NT2/D1 (cell line): ENCODE measurements around the gene SRA1.
"Not testable (repeated sequence)": the region's sequence is repeated elsewhere in the genome, so short reads cannot be mapped to it uniquely, and the experiment has no call there.

ENCODE experiments used
- DNase-seq: peaks from one replicate; pipeline ENCODE4 v3.0.0-alpha.2; 2011; ENCODE audit warnings: low read depth, low spot score
- H3K27me3 ChIP-seq: 2 replicates; pipeline ENCODE4 v1.6.0; 2011; ENCODE audit warnings: mild to moderate bottlenecking; ENCODE audit not compliant: insufficient read length, insufficient read depth
- H3K36me3 ChIP-seq: 2 replicates; pipeline ENCODE4 v1.6.1; 2011; ENCODE audit warnings: mild to moderate bottlenecking, low read length, mixed read lengths; ENCODE audit not compliant: insufficient read depth, insufficient read length
- H3K4me1 ChIP-seq: 2 replicates; pipeline ENCODE4 v1.5.1; 2011; ENCODE audit not compliant: insufficient read depth, insufficient read length
- H3K4me3 ChIP-seq: 2 replicates; pipeline ENCODE4 v1.5.1; 2011; ENCODE audit warnings: low read depth; ENCODE audit not compliant: insufficient read length
- H3K9ac ChIP-seq: 2 replicates; pipeline ENCODE4 v1.6.0; 2011; ENCODE audit warnings: low read depth; ENCODE audit not compliant: insufficient read length
- H3K9me3 ChIP-seq: 2 replicates; pipeline ENCODE4 v1.5.1; 2011; ENCODE audit warnings: mild to moderate bottlenecking, low read length; ENCODE audit not compliant: insufficient read depth
- SUZ12 ChIP-seq: IDR thresholded peaks from 2 replicates; pipeline ENCODE4 v1.6.1; 2011; ENCODE audit not compliant: insufficient read length, insufficient read depth; ENCODE audit errors: extremely low read depth
- YY1 ChIP-seq: IDR thresholded peaks from 2 replicates; pipeline ENCODE4 v1.6.1; 2011; ENCODE audit not compliant: insufficient read length, insufficient read depth
- ZNF274 ChIP-seq: IDR thresholded peaks from 2 replicates; pipeline ENCODE4 v1.6.1; 2011; ENCODE audit warnings: mild to moderate bottlenecking, low read depth, low read length

SRA1 gene

GRCh38 chr5:140596321-140596741 is 39.1 kb upstream of the SRA1 start:
- Histone ChIP-seq H3K4me1 (peaks cover 3% of the 10 kb centered on the region), H3K4me3 (no peak overlapping the region), H3K36me3 (peaks cover 5% of the 10 kb centered on the region), H3K9me3 (no peaks in the 10 kb centered on the region), H3K27me3 (no peaks in the 10 kb centered on the region), H3K9ac (no peak overlapping the region)
- no peak for DNase-seq
- no peak for TF ChIP-seq YY1
- TF ChIP-seq ZNF274, result no peak
- no peak for TF ChIP-seq SUZ12

DNA sequence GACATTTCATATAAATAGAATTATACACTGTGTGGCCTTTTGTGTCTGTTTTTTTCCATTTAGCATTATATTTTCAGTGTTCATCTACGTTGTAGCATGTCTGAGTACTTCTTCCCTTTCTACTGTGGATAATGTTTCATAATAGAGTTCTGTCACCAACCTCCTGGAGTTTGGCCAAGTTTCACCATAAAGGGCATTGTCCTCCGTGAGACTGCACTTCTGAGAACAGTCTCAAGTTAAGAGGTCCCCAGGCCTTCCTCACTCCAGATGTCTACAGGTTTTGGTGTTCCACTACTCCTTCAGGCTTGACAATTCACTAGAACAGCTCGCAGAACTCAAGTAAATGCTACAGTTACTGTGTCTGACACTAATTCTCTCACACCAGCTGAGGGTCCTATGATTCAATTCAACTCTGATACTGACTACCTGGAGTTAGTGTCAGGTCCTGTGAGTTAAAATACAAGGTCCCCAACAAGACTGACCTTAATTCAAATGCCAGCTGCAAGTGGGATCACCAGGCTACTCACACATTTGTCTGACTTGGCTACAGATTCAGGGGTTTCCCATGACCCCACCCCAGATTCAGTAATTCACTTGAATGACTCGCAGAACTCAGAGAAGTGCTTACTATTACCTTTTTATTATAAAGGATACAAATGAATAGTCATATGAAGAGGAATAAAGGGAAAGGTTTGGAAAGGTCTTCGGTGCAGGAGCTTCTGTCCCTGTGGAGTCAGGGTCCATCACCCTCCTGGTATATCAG is 38.4 kb upstream of the SRA1 start:
- Histone ChIP-seq H3K9me3 (no peaks in the 10 kb centered on the region), H3K36me3 (peaks cover 11% of the 10 kb centered on the region), H3K27me3 (no peaks in the 10 kb centered on the region), H3K4me3 (no peak overlapping the region), H3K4me1 (peaks cover 3% of the 10 kb centered on the region), H3K9ac (no peak overlapping the region)
- DNase-seq, result no peak
- TF ChIP-seq YY1, result no peak
- TF ChIP-seq SUZ12, result no peak
- no peak for TF ChIP-seq ZNF274

GRCh38 chr5:140594169-140594568 is 36.9 kb upstream of the SRA1 start:
- H3K27me3 ChIP-seq, result no peaks in the 10 kb centered on the region
- TF ChIP-seq SUZ12, result no peak
- no peak for TF ChIP-seq YY1
- TF ChIP-seq ZNF274, result no peak
- DNase-seq, result no peak
- peaks cover 3% of the 10 kb centered on the region for H3K4me1 ChIP-seq
- peak overlapping the region; percentile 10 for H3K9ac ChIP-seq
- no peak overlapping the region for H3K4me3 ChIP-seq
- peaks cover 12% of the 10 kb centered on the region for H3K36me3 ChIP-seq
- no peaks in the 10 kb centered on the region for H3K9me3 ChIP-seq

DNA sequence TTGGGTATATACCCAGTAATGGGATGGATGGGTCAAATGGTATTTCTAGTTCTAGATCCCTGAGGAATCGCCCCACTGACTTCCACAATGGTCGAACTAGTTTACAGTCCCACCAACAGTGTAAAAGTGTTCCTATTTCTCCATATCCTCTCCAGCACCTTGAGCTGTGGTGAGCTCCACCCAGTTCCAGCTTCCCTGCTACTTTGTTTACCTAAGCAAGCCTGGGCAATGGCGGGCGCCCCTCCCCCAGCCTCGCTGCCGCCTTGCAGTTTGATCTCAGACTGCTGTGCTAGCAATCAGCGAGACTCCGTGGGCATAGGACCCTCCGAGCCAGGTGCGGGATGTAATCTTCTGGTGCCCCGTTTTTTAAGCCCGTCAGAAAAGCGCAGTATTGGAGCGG is 35.8 kb upstream of the SRA1 start:
- Histone ChIP-seq H3K9ac (peak overlapping the region; percentile 64), H3K4me3 (peak overlapping the region; percentile 30)

DNA sequence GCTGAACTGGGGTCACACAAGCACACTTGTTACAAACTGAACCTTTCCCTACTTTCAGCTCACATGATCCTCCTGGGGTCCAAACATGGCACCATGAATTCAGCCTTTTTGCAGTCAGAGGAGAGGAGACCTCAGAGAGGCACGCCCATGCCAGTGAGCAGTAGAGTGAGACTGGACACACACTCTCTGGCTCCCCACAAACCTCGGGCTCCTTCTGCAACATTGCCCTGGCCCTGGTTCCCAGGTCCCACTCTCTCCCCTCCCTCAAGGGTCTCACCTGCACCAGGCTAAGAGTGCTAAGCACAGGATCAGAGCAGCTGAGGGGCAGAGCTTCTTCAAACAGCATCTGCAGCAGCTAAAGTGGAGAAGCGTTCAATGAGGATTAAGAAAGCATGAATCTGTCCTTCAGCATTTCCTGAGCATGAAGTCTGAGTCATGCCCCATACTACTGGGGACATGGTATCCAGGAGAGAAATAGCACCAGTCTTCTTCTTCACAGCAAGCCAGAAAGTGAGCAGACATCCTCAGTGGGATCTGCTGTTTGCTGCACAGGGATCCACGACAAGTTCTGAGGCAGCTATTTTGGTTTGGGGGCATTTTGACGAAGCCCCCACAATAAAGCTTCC is 34.6 kb upstream of the SRA1 start:
- Histone ChIP-seq H3K4me3 (no peak overlapping the region), H3K4me1 (peaks cover 3% of the 10 kb centered on the region), H3K9ac (no peak overlapping the region), H3K36me3 (peaks cover 12% of the 10 kb centered on the region), H3K27me3 (no peaks in the 10 kb centered on the region), H3K9me3 (no peaks in the 10 kb centered on the region)
- DNase-seq, result no peak
- TF ChIP-seq YY1 (no peak), ZNF274 (no peak), SUZ12 (no peak)

More for the DNA sequence above, 35.8 kb upstream of the SRA1 start:
- H3K36me3 ChIP-seq, result peaks cover 12% of the 10 kb centered on the region
- not testable (repeated sequence) for H3K9me3 ChIP-seq, H3K4me1 ChIP-seq, H3K27me3 ChIP-seq
- peak; percentile 3 for DNase-seq

DNA sequence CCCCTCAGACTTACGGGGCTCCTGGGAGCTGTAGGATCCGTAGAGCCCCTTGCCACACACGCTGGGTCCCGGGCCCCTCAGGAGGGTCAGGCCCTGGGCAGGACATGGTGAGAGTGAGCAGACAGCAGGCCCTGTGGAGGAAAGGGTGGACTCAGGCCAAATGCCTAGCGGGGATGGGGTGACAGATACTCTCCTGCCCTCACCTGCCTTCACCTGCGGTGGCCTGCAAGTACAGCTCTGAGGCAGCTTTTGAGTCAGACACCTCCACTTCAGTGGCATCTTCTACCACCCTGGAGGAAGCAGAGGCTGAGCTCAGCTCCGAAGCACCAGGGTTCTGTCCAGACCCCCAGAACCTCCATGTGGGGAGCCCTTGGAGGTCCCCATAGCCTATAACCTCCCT is 33.6 kb upstream of the SRA1 start:
- DNase-seq, result no peak
- peaks cover 3% of the 10 kb centered on the region for H3K4me1 ChIP-seq
- TF ChIP-seq ZNF274 (no peak), YY1 (no peak), SUZ12 (no peak)

GRCh38 chr5:140588311-140589070 is 31.2 kb upstream of the SRA1 start:
- Histone ChIP-seq H3K27me3 (no peaks in the 10 kb centered on the region), H3K4me1 (no peaks in the 10 kb centered on the region), H3K9ac (no peak overlapping the region), H3K4me3 (no peak overlapping the region), H3K36me3 (peaks cover 18% of the 10 kb centered on the region), H3K9me3 (0 out of 2 replicates have a peak, but pooled peaks cover 5% of the 10 kb centered on the region)
- TF ChIP-seq ZNF274 (no peak), YY1 (no peak), SUZ12 (no peak)
- DNase-seq, result no peak

More for the DNA sequence above, 33.6 kb upstream of the SRA1 start:
- Histone ChIP-seq H3K27me3 (no peaks in the 10 kb centered on the region), H3K9ac (no peak overlapping the region), H3K9me3 (no peaks in the 10 kb centered on the region), H3K4me3 (no peak overlapping the region), H3K36me3 (peaks cover 16% of the 10 kb centered on the region)
